Fibroblast of villous mesenchyme (primary cell): Measurements from ENCODE around the gene PKP1. TPM values are rescaled to one million over a fixed set of nuclear protein-coding genes. Genes with fewer than 3 reads are reported as not detected.
"Not testable (repeated sequence)": the region's sequence is repeated elsewhere in the genome, so short reads cannot be mapped to it uniquely, and the experiment has no call there.

Experiments
- DNase-seq: peaks from one replicate; pipeline ENCODE4 v3.0.0-alpha.2; 2010; ENCODE audit warnings: low read depth
- H3K4me3 ChIP-seq: 2 replicates; pipeline ENCODE4 v1.5.1; 2011; ENCODE audit warnings: low read depth, mild to moderate bottlenecking, low read length
- CTCF ChIP-seq: IDR thresholded peaks from 2 replicates; pipeline ENCODE4 v1.5.1; 2012; ENCODE audit warnings: low read depth, mild to moderate bottlenecking, low read length; ENCODE audit not compliant: insufficient read depth
- total RNA-seq: library from RNA; depleted of rRNA; stranded (reverse); fragments of >200 nt; gene quantifications from 2 replicates; pipeline ENCODE4 v1.2.3, GENCODE V29; 2012

The PKP1 gene
- under 0.01 TPM in 1 of 2 replicates, not detected in the other for total RNA-seq

- H3K4me3 ChIP-seq: no peak within 1 kb of the TSS
- no peak for TF ChIP-seq CTCF
- no peak for DNase-seq
Observed at GRCh38 chr1:201282931-201283829, at the start of gene PKP1. Gene PKP1 (plus strand): TSS chr1:201283506. CDS start chr1:201283703, 197 bp downstream.

GRCh38 chr1:201239646-201240045 is 43.7 kb upstream of the PKP1 start:
- not testable (repeated sequence) for H3K4me3 ChIP-seq, DNase-seq

GRCh38 chr1:201240171-201240570 is 43.1 kb upstream of the PKP1 start:
- no peak for TF ChIP-seq CTCF
- DNase-seq: no peak
- no peak overlapping the region for H3K4me3 ChIP-seq

GRCh38 chr1:201241736-201242135 is 41.6 kb upstream of the PKP1 start:
- DNase-seq: no peak
- no peak overlapping the region for H3K4me3 ChIP-seq
- no peak for TF ChIP-seq CTCF

- no peak for TF ChIP-seq CTCF
- DNase-seq: no peak
- no peak overlapping the region for H3K4me3 ChIP-seq
Observed at GRCh38 chr1:201245082-201245481, 38.2 kb upstream of the PKP1 start.

- TF ChIP-seq CTCF: no peak
- no peak for DNase-seq
- no peak overlapping the region for H3K4me3 ChIP-seq
Observed at GRCh38 chr1:201248721-201249559, 34.4 kb upstream of the PKP1 start.
